Mesenteric fat pad (tissue), 1 donor: ENCODE data around the gene IKZF1. TPM values are rescaled to one million over a fixed set of nuclear protein-coding genes. Genes with fewer than 3 reads are reported as not detected.

Experiments used
- DNase-seq: peaks from one replicate; pipeline ENCODE4 v3.0.0-alpha.2; 2020; ENCODE audit warnings: low spot score
- total RNA-seq: library from RNA; stranded (reverse); fragmentation: NEBNext Ultra II Directional; extraction: Animal tissue kit (Norgen Biotek cat#: 25700); gene quantifications from one replicate; pipeline ENCODE4 v1.2.1, GENCODE V29; 2021
- donor health status: DM: yes; HTN: yes; CAD: no.

Gene IKZF1
- total RNA-seq, 1 donor from 2014 or later: 22.0 TPM

DNA sequence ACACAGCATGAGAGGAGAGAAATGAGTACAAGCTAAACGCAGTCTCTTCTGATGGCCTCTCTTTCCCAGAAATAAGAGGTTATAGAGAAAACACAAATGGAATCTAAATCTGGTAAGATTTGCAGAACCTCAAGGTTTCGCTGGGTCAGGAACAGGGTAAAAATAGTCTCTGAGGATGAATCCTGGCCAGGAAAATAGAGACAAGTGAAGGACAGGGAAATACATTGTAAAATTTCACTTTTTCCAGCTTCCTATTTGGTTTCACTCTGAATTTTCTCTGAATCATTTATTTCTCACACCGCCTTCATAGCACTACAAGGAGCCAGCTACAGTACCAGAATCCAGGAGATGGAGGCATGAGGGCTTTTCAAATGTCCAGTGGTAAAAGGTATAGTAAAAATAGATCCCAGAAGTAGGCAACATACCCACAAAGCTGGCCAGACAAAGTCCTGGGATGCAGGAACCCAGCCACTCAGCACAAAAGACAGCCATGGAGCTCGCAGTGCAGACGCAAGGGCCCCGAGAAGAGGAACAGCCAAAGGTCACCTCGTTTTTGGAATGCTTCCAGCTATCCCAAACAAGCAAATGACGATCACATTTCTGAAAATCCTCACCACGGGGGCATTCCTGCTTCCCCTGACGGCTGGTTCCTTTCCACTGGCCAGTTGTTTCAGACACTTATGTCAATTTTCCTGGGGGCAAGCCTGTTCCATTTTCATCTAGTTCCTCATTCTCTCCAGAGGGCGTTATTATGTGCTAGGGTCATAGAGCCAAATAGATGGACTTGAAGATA is 21.5 kb upstream of the IKZF1 start:
- no peak for DNase-seq

DNA sequence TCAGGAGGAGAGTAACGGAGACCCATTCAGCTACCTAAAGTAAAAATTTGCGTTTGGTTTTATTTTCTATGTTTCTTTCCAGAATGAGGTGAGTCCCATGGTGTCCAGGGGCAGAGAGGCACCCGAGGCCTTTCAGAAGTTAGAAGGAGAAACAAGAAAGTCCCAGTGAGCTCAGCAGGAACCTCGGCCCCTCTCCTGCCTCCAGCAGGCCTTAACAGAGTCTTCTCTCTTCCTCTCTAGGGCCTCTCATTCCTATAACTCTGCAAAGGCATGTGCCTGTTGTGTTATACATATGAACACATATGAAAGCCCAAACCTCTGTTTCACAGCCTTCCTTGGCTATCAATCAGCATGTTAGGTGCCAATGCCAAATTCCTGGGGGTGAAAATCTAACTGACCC is 20.8 kb upstream of the IKZF1 start:
- no peak for DNase-seq

- DNase-seq: no peak
Observed at GRCh38 chr7:50284296-50284695, 20.2 kb upstream of the IKZF1 start.

- no peak for DNase-seq
Observed at GRCh38 chr7:50285269-50285668, 19.2 kb upstream of the IKZF1 start.

GRCh38 chr7:50287129-50287528 is 17.4 kb upstream of the IKZF1 start:
- DNase-seq: no peak

- no peak for DNase-seq
Observed at GRCh38 chr7:50292165-50292757, 12.3 kb upstream of the IKZF1 start.

GRCh38 chr7:50292763-50293162 is 11.8 kb upstream of the IKZF1 start:
- DNase-seq: no peak

- no peak for DNase-seq
Observed at GRCh38 chr7:50293509-50294179, 10.9 kb upstream of the IKZF1 start.

DNA sequence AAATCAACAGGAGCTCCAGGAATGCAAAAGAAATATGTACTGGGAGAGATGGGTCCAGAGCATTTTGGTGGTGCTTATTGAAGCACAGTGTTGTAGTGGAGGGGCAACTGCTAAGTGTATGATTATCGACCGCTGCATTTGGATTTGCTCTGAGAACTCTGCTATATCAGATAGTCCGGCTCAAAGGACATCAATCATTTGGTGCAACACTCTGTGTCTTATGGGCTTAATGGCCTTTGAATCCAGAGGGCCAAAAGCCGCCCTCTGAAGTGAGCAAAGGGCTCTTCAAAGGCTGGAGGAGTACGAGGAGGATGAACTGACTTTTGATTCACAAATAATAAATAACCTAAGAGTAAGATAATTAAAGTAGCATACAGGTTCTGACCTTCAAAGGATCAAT is 9.4 kb upstream of the IKZF1 start:
- no peak for DNase-seq

GRCh38 chr7:50296799-50297198 is 7.7 kb upstream of the IKZF1 start:
- DNase-seq: no peak

DNA sequence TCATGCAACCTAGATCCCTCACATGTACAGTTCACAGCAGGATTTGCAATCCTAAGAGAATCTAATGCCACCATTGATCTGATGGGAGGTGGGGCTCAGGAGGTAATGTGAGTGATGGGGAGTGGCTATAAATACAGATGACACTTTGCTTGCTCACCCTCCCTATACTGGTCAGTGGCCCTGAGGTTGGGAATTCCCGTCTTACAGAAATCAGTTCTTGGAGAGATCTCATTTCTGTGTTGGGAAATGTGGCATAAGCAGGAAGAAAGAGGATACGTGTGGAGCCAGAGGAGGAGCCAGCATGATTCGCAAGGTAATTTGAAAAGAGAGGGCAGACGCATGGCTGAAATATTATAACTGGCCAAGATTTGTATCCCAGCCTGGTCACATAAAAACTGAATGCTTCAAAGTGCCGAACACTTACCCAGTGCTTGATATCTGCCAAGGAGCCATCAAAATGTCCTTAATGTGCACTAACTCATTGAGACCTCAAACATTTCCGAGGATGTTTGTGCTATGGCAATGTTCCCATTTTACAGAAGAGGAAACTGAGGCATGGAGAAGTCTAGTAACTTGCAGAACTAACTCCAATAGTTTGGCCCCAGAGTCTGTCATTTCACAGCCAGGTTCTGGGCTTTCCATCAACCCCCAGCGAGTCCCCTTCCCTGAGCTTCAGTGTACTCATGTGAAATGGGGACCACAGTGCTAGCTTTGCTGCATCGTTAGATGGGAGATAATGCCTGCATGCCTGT is 5.5 kb upstream of the IKZF1 start:
- no peak for DNase-seq

DNA sequence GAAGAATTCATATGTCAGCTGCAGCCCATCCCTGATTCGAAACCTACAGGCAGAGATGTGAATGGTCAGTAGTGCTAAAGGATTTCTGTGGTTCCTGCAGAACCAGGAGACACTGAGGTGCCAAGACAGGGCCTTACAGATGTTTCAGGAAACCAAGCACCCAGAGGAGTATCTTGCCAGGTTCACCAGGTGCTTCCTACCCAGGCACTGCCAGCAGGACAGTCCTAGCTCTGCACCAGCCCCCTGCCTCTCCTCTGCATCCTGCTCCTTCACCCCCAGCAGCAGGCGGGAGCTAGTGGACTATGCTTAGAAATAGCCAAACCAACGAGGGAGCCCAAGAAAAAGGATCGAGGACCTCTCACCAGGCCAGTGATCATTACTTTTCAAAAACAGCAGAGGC is 4.2 kb upstream of the IKZF1 start:
- DNase-seq: no peak

DNA sequence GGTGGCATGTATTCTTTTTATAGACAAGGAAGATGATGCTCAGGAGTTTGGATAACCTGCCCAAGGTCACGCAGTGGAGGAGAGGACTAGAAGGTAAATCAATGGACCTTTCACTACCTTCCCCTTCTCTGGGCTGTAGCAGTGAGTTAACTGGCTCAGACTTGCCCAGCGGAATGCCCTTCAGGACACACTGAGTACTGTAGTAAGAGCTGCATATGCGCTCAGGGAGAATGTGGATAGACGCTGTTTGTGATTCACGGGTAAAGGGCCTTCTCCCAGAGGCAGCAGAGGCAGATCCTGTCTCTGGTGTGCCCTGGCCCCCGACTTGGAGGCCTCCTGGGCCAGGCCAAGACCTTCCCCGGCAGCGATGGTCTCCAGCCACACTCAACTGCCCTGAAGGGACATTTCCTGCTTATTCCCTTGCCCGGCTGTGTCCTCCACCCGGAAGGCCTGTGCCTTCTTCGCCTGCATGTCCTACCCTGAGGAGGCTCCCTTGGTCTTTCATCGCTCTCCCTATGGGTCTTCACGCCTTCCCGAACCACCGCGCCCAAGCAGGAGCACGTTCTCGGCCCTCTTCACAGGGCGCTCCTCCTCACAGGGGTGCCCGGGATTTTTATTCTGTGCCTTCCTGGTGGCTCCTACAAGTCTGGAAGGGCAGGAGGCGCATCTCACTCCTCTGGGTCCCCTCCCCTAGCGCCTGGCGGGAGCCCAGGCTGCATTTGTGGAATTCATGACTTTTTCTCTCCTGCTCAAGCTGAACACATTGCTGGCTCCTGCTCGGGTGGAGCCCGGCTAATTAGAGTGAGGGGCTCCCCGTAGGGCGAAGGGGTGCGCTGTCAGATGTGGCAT is 1.8 kb upstream of the IKZF1 start:
- no peak for DNase-seq

GRCh38 chr7:50303335-50304128 is 984 bp upstream of the IKZF1 start:
- no peak for DNase-seq

DNA sequence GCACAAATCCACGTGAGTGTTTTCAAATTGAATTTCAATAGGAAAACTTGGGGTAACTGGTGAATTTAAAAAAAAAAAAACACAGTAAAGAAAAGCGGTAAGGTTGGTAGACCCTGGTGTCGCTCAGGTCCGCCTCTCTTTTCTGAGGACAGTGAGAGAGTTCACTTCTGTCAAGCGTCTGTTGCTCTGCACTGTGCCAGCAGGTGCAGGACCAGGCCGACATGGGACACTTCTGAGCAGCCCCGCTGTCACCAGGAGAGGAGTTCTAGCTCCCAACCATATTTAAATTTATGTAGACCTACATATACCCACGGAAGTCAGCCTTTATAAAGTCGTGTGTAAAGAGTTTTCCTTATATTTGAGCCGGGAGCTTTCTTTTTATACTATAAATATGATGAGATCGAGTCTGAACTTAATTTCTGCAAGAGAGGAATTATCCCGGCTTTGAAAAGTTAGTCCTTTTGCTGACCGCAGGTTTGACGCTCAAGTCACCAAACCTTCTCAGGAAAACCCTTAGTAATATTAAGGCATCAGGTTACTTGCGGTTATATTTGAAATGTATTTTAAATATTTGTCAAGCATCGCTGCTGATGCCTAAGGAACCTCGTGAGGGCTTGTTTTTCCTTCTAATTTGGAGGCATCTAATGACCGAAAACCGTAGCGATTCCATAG is 531 bp downstream of the IKZF1 start:
- DNase-seq: no peak

GRCh38 chr7:50305583-50306493 is 1.3 kb downstream of the IKZF1 start:
- no peak for DNase-seq

- no peak for DNase-seq
Observed at GRCh38 chr7:50306494-50307367, 2.2 kb downstream of the IKZF1 start.
